GM10248 (cell line): Measurements from ENCODE around the gene ZNF775.
A peak's percentile ranks its signal among the peaks of the same experiment; 100 is the strongest.

Experiments
- CTCF ChIA-PET: fragments of 300-600 bp; sonication (Branson Sonifier 250); formaldehyde crosslinking; extraction: SDS; loops from one replicate; lab custom pipeline; 2021; ENCODE audit warnings: antibody characterized with exemption; lab: Yijun Ruan, JAX
- POLR2A ChIA-PET: fragments of 350-650 bp; sonication (Branson Sonifier 250); formaldehyde crosslinking; extraction: SDS; loops from one replicate; lab custom pipeline; 2020; ENCODE audit warnings: antibody characterized with exemption; lab: Yijun Ruan, JAX
- DNase-seq: peaks from one replicate; pipeline ENCODE4 v3.0.0; 2012; ENCODE audit errors: extremely low spot score
- CTCF ChIP-seq: IDR thresholded peaks from 2 replicates; pipeline ENCODE4 v1.5.1; 2012; ENCODE audit warnings: mild to moderate bottlenecking, low read depth; ENCODE audit errors: extremely low read depth, missing control alignments, control extremely low read depth

ZNF775 gene

GRCh38 chr7:150407588-150408392, 28.7 kb downstream of the ZNF775 start:
- no peak for DNase-seq
- no peak for TF ChIP-seq CTCF
- CTCF ChIA-PET = interaction anchor here (1.1 to 4.1 kb wide), 3 partner anchors 23 to 52 kb away, joined by 3 to 17 read pairs (median 6); no protein-coding TSS in a partner anchor
- POLR2A ChIA-PET = no interaction called here

GRCh38 chr7:150408393-150409299, 29.5 kb downstream of the ZNF775 start:
- ChIA-PET CTCF (interaction anchor here (0.8 to 4.1 kb wide), 2 partner anchors 25 to 52 kb away, joined by 3 to 17 read pairs; no protein-coding TSS in a partner anchor), POLR2A (interaction anchor here (0.6 kb wide), 1 partner anchor 35 kb away, joined by 3 read pairs; no protein-coding TSS in a partner anchor)
- peak; percentile 62 for DNase-seq
- TF ChIP-seq CTCF = no peak

GRCh38 chr7:150409300-150410030, 30.3 kb downstream of the ZNF775 start:
- DNase-seq = no peak
- POLR2A ChIA-PET = interaction anchor here (0.6 kb wide), 1 partner anchor 36 kb away, joined by 3 read pairs; no protein-coding TSS in a partner anchor
- no peak for TF ChIP-seq CTCF
- CTCF ChIA-PET = interaction anchor here (0.8 to 4.1 kb wide), 2 partner anchors 24 to 53 kb away, joined by 3 to 17 read pairs; no protein-coding TSS in a partner anchor

- ChIA-PET CTCF (interaction anchor here (0.7 kb wide), 1 partner anchor 8 kb away, joined by 3 read pairs; no protein-coding TSS in a partner anchor), POLR2A (no interaction called here)
- no peak for TF ChIP-seq CTCF
- no peak for DNase-seq
Observed at GRCh38 chr7:150410131-150410530, 31.0 kb downstream of the ZNF775 start.

- ChIA-PET CTCF (interaction anchor here (0.7 to 1.5 kb wide), 2 partner anchors 9 to 125 kb away, joined by 3 read pairs; no protein-coding TSS in a partner anchor), POLR2A (no interaction called here)
- no peak for DNase-seq
- no peak for TF ChIP-seq CTCF
Observed at GRCh38 chr7:150410680-150411346, 31.7 kb downstream of the ZNF775 start.
